KBM-7 (cell line): ENCODE measurements around the gene NUCKS1.

Experiments used
- DNase-seq: peaks from one replicate; pipeline ENCODE4 v3.0.0-alpha.2; 2015
- in situ Hi-C: fragments of 300-500 bp; cut with MboI; formaldehyde crosslinking; loops from 2 replicates; pipeline ENCODE4 v1.14.3; 2020; ENCODE audit warnings: low sequenced_read_pairs, low pct_unique_long_range_greater_than_20kb, mixed read lengths

The NUCKS1 gene

DNA sequence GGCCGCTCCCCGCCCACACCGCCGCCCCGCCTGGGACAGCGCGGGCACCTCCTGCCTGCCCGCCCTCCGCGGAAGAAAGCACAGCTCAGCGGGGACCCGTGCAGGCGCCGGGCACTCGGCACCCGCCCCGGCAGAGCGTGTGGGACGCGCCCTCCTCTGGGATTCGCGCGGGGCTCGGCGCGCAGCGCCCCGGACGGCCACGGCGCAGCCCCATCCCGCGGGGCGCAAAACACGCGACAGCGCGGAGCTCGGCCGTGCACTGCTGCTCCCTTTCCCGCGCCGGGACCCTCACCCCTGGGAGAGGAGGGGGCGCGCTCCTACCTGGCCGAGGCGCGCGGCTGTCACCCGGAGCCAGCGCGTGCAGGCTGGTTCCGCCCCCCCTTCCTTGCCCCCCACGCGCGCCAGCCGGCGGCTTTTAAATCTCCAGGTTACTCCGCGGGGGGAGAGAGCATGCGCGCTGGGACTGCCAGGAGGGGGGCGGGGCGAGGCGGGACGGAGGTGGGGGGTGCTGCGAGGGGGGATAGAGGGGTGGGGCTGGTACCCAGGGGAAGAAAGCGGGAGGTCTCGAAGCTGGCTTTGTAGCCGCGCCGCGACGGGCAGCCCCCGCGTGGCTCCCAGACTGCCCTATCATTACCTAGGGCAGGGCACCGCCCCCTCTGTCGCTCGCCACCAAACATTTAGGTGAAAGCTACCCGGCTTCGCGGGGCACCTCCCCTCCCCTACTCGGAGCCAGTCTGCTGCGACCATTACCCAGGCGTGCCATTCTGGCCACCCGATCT lies 69.7 kb downstream of the NUCKS1 start, which contains the start of gene SLC45A3:
SLC45A3 (minus strand) TSS at position 437 of the 779 bp plus-strand sequence. CDS start 15,853 bp downstream, outside the sequence.
- DNase-seq: no peak
- in situ Hi-C loops: no loop called here

- in situ Hi-C loops: no loop called here
- peak; percentile 40 for DNase-seq
These were observed 71.5 kb downstream of the NUCKS1 start for GRCh38 chr1:205678286-205679111.

DNA sequence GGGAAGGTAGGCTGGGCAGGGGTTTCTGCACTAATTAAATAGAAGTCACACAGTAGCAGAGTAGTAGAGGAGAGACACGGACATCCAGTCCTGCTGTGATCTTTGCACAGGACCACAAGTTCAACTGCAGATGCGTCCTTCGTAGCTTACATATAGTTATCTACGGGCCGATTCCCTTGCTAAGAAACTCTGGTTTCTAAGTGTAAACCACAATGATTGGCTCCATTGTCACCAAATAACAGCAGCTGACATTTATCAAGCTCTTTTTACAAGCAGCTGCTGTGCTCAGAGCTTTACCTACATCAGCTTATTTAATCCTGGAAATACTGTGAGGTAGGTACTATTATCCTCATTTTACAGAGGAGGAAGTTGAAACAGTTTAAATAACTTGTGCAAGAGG lies 72.8 kb downstream of the NUCKS1 start:
- in situ Hi-C loops: no loop called here
- peak; percentile 33 for DNase-seq

GRCh38 chr1:205676597-205676996 lies 73.4 kb downstream of the NUCKS1 start:
- in situ Hi-C loops: no loop called here
- no peak for DNase-seq

DNA sequence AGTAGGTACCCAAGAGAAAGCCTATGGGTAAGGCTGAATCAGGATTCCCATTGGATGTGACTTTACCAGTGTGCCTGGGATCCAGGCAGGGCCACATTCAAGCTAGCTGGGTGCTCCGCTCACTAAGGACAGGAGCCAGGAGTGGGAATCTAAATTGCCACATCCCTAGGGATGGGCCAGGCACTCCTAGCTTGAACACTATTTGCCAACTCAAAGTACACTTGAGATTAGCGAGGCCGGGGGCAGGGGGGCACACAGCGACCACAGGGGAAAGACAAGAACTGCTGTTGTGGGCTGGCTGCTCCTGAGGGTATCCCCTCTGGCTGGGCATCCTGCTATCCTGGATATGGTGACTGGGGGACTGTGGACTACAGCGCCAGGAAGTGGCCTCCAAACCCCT lies 74.0 kb downstream of the NUCKS1 start:
- DNase-seq: no peak
- in situ Hi-C loops: no loop called here

- DNase-seq: no peak
- in situ Hi-C loops: no loop called here
These were observed 74.7 kb downstream of the NUCKS1 start for GRCh38 chr1:205675247-205675646.

- DNase-seq: no peak
- in situ Hi-C loops: no loop called here
These were observed 77.0 kb downstream of the NUCKS1 start for GRCh38 chr1:205672970-205673369.

- DNase-seq: no peak
- in situ Hi-C loops: no loop called here
These were observed 77.5 kb downstream of the NUCKS1 start for GRCh38 chr1:205672395-205672889.

DNA sequence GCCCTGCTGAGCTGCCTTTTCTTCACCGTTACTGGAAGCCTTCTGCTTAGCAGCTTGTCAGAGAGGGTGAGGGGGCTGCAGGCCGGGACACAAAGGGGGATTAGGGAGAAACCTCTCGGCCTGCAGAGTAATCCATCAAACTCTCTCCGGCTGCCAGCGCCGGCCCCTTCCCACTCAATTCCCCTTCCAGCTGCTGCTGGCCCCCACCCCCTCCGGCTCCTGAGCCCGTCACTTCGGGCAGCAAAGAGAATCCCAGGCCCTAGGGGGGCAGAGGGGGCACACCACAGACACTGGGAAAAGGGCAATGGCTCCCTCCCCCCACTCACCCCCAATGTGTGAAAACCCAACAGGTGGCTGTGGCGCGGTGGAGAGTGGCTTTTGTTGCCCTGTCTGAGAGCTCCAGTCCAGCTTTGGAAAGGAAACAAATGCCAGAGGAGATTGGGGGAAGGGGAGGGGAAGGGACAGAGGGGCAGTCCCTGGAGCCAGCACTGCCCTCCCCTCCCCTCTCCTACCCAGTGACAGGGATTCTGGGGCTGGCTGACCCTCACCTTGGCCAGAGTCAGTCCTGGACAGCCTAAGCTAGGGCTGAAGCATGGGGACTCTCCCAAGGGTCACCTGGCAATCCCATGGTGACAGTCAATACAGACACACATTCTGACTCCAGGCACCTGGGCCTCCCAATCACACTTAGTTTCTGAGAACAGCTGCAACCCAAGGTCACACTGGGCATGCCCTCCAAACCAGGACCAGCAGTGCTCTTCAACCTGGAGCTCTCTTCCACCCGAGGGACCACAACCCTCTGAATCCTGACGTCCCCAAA lies 79.2 kb downstream of the NUCKS1 start:
- in situ Hi-C loops: no loop called here
- DNase-seq: no peak

GRCh38 chr1:205670150-205670446 lies 79.9 kb downstream of the NUCKS1 start:
- in situ Hi-C loops: no loop called here

GRCh38 chr1:205669341-205670149 lies 80.4 kb downstream of the NUCKS1 start:
- in situ Hi-C loops: no loop called here
- DNase-seq: no peak

More at GRCh38 chr1:205670150-205670446, 79.9 kb downstream of the NUCKS1 start:
- no peak for DNase-seq

DNA sequence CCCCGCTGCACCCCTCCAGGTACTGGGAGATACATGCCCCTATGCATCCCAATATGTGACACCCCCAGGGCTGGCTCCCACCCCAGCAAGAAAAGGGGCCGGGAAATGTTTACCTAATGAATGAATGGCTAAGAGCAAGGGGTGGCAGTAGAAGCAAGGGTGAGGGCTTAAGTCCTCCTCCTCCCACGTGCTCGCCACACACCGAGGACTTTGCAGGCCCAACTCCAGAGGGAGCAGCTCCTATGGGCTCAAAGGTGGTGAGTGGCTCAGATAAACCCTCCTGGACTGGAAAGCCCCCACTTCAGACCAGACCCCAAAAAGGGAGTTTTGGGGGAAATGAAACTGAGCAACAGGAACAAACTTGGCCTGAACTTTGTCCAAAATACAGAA lies 81.0 kb downstream of the NUCKS1 start:
- in situ Hi-C loops: no loop called here
- DNase-seq: no peak

- in situ Hi-C loops: no loop called here
- DNase-seq: no peak
These were observed 81.9 kb downstream of the NUCKS1 start for GRCh38 chr1:205667909-205668643.

- in situ Hi-C loops: no loop called here
These were observed 83.4 kb downstream of the NUCKS1 start for GRCh38 chr1:205666372-205667166.

GRCh38 chr1:205665201-205666045 lies 84.6 kb downstream of the NUCKS1 start:
- in situ Hi-C loops: no loop called here
- DNase-seq: peak; percentile 66

More at GRCh38 chr1:205666372-205667166, 83.4 kb downstream of the NUCKS1 start:
- DNase-seq: no peak

- in situ Hi-C loops: no loop called here
- DNase-seq: no peak
These were observed 85.5 kb downstream of the NUCKS1 start for GRCh38 chr1:205664399-205665017.
